ENCODE results near the gene PASK.

PASK gene

DNA sequence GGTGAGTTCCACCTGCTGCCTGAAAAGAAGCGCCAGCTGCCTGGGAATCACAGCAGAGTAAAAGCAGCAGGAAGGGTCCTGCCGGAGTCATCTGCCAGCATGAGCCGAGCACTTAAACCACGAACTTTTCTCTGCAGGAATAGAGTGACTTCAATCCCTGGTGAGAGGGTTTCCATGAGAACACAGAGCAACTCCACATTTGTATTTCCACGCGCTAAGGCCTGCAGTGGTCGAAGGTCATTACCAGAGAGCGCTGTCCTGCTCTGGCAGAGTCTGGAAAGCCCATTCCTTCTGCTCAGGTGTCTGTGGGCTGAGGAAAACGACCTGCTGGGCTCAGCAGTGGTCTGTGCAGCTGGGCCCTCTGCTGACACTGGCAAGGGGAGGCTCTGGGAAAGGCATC lies 6.7 kb downstream of the PASK start:
- DNase-seq = no peak

DNA sequence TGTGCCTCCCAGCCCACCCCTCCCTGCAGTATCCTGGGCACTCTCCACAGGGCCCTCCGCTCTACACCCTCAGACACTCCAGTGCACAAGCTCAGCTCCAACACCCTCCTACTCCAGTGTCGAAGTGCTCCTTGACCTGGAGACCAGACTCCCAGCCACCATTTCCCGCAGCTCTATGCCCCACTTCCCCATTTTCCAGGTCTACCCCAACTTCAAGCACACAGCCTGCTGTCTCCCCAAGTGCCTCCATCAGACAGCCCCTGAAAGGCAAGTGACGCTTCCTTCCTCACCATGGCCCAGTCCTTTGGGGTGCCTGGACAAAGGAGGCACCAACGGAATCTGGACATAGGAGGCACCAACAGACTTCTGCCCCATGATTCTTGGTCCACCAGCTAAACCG lies 7.2 kb downstream of the PASK start:
- DNase-seq = no peak

DNA sequence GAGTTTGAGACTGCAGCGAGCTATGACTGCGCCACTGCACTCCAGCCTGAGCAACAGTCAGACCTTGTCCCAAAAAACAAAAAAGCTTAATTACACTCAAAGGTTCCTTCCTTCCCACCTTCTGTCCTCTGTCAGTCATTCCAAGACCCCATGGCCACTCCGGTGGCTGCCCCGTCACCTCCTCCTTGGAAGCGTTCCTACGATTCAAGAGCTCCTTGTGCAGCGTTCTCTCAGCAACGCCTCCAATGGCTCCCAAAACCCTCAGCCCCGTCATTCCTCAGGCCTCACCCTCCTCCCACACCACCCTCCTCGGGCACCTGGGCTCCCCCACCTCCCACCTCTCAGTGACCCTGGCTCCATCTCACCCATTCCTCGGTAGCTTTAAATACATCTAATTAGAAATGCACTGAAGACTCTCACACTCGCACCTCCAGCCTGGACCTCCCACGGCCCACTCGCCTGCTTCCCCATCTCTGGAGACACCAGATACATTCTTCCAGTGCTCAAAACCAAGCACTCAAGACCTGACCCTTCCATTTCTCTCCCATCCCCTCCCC lies 8.0 kb downstream of the PASK start:
- DNase-seq = no peak

DNA sequence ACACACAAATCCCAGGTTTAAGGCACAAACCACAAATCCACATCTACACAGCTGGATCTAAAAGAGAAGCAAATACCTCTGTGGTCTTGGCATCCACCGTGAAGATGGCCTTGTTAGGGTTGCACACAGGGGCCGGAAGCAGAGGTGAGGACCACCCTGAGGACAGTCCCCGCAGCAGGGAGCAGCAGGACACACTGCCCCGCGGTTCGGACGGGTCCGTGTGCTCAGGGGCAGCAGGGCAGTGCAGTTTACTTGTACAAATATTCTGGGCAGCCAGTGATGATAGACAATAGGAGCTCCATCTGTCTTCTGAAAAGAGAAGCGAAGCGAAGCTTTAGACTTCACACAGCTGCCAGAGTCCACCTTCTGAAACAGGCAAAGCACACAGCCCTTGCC lies 8.8 kb downstream of the PASK start:
- DNase-seq = no peak

DNA sequence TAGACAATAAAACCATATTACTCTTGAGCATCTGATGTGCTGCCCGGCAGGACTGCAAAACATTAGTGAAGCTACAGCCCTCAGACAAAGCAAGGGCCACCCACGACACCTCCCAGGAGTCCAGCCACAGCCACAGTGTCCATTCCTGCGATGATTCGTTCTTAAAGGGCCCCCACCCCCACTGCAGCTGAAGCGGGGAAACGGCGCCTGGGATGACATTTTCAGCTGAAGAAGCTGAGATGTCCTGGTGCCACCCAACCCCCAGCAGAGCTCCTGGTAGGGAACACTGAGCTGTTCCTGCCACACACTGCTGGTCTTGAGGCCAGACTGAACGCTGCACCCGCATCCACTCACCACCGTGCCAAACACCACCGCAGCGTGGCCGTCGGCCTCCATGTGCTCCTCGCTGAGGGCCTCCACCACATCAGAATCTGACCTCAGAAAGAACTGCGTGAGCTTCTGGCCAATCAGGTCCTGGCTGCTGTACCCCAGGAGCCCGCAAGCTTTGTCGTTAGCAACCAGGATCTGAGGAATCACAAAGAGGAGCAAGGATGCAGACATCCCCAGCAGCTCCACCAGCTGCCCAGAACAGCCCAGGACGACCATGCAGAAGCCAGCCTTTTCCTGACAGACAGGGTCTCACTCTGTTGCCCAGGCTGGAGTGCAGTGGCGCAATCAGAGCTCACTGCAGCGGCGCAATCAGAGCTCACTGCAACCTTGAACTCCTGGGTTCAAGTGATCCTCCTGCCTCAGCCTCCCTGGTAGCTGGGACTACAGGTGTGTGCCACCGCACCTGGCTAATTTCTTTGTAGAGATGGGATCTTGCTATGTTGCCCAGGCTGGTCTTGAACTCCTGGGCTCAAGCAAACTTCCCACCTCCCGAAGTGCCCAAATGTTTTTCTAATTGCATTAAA lies 9.5 kb downstream of the PASK start:
- DNase-seq = no peak

DNA sequence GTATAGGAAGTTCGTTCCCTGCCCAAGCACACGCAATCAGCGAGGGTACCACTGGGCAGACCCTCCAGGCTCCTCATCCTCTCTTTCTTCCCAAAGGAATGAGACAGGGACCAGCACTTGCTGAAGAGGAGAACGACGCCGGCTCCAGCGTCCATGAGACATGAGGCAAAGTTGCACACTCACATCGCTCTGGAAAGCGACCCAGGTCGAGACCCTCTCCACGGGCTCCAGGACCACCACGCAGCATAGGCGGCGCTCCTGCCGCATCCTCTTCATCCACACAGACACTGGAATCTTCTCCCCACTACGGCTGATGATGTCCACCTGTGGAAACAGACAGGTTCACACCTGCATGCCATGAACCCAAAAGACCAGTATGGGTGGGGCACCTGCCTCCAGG lies 10.8 kb downstream of the PASK start:
- no peak for DNase-seq

DNA sequence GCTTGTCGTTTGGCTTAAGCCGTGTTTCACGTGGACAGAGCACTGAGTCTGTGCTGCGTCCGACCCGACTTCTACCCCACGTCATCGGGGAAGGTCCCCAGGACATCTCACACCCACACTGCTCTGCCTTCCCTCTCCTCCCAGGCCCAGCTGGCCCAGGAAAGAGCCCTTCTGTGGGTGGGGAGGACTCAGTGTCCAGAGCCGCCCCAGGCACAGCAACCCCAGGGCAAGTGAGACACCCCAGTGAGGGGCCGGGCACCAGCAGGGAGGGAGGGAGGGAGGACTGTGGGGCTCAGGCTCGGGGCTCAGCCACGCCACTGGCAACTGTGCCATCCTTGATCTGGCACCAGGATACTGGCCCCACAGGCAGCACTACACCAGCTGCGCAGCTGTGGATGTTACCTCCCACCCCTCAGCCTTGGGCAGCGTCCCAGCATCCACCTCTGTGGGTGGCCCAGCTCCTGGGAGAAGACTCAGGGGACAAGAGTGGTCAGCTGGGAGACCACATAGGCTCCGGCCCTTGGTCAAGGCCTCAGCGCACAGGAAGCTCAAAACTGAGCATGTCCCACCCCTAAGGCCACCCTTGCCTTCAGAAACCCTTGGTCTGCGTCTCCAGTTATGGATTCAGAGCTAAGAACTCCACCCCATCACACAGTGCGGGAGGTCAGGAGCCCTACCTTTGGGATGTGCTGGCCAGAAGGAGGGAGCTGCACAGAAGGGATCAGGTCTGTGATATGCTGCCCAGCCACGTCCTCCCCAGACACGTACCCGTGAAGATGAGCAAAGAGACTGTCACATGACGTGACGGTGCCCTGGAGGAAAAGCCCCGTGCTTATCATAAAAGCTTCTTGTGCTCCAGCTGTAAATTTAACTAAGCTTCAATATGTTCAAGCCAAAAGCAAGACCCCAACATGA lies 11.7 kb downstream of the PASK start:
- no peak for DNase-seq

DNA sequence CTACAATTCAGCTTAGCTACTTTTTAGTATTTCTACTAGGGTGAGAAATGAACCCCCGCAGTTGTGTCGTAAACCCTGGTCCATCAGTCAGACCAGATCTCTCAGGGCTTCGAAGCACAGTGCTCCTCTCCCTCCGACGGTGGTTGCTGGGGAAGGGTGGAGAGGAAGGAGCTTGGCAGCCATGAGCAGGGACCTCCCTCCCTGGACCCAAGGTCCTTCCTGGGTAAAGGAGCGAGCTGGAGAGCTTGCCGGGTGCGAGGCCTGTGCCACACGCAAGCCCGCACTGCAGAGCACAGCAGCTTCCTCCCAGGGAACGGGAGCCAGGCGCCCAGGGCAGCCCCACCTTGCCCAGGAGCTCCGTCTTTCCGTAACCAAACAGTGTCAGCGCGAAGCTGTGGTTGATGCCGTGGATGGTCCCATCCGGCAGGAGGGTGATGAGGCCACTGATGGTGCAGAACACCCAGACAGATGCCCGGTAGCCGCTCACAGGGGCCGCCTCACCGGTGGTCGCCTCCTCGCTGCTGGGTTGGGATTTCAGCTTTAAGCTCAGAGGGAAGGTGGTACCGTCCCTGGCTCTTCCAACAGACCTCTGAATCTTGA lies 12.5 kb downstream of the PASK start:
- no peak for DNase-seq

DNA sequence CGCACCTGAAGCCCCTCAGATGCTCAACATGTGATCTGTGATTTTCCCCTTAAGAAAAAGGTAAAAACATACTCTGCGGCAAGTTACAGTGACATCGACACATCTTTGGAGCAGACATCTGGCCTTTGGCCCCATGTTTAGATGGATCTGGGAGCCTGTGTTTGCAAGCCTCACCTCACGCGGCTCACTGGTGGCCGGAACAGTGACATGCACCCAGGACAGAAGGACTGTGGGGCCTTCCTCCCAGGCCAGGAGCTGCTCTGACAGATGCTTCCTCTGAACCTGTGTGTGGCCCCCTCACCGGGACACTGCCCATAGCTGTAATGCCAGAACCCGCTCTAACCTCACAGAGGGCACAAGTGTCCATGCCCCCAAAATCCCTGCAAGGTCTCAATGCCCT lies 13.1 kb downstream of the PASK start:
- no peak for DNase-seq

DNA sequence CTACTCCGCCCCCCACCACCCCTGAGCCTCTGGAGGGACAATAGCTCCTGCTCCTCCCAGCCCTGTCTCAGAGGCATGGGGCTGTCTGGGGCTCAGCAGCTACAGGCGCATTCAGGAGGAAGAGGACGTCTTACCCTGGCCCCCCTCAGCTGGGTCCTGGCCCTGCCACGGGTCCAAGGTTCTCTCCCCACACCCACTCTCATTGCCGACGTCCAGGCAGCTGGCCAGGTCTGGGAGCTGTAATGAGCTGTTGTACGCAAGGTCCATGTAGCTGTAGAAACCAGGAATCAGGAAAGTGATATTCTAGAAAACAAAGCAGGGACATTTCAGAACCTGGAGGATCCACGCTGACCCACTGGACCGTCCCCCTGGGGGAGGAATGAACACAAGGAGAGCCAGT lies 13.5 kb downstream of the PASK start:
- DNase-seq = no peak

DNA sequence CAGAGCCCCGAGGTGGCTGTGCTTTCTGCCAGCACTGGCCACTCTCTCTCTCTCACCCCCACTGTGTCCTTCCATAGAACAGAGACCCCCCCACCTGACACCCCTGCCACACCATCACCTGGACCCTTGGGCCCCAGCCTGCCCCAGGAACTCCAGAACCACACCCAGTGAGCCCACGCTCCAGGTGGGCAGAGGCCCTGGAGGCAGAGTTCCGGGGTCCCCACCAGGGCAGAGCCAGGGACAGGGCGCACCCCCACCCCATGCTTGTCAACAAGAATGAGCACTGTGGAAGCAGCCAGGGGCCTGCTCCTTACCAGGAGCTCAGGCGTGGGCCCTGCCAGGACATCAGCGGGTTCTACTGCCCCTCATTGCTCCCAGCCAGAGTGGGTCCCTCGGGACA lies 14.6 kb downstream of the PASK start:
- no peak for DNase-seq

DNA sequence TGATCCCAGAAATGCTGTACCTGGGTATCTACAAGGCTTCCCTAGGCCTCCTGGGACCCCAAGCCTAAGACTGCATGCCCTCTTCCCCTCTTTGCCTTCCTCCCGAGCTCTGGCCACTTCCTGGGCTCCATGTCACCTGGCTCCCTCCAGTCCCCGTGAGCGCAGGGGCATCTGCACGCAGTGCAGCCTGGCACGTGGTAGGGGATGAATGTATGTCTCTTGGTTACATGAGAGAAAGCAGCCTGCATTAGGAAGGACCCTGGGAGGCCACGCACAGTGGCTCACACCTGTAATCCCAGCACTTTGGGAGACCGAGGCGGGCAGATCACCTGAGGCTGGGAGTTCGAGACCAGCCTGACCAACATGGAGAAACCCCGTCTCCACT lies 15.8 kb downstream of the PASK start:
- DNase-seq = no peak

DNA sequence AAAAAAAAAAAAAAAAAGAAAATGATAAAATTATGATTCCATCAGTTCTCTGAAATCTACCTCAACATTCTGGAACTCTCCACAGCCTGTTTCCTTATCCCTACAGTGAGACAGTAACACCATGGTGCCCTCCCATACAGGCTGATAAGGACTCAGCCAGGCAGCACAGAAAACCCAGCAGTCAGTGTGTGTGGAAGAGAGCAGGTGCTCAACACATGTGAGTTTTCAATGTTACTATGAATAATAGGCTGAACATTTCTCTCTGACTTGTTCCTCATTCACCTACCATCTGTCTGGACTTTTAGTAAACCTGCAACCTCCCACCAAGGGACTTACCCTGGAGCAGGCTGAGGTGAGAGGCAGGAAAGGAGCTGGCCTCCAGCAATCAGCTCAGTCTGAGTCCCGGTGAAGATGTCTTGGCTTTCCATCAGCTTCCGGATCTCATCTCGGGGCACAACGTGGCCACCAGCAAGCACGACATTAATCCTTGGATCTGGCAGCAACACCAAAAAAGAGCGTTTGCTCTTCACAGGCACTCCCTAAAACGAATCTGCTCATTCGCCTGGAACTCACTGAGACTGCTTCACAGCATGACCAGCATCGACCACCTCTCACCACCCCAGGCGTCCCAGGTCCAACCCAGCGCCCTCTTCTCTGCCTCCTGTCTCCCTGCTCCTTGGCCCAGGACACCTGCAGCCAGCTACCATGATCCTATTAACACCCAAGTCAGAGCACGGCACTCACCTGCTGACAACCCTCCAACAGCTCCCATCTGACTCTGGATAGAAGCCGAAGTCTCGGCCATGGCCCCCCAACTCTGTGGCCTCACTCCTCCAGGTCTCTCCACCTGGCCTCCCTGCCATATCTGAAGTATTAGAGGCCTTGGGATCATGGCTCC lies 16.5 kb downstream of the PASK start:
- DNase-seq = no peak

DNA sequence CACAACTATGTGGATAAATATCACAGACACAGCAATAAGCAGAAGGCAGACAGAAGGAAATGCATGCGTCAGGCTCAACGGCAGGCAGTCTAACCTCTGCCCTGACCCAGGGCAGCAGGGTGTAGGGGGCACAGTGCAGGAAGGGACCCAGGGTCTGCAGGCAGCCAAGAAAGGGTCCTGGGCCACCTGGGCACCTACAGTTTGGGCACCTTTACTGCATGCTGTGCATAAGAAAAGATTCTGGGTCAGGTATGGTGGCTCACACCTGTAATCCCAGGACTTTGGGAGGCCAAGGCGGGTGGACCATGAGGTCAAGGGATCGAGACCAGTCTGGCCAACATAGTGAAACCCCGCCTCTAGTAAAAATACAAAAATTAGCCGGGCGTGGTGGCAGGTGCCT lies 17.7 kb downstream of the PASK start:
- no peak for DNase-seq

DNA sequence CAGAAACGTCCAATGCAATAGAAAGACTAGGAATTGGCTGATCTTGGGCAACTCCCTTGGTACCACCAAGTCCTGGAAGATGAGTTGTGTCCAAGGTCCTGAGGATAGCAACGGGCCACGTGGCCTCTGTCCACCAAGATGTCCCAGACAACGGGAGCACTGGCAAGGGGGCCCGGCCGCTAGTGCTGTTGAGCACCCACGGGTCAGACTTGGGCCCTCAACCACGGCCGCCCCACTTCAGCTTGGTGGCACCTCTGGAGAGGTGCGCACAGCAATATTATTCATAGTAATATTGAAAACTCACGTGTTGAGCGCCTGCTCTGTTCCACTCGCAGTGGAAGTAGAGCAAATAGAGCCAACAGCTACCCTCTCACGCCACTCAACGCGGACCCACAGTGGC lies 19.0 kb downstream of the PASK start:
- DNase-seq = no peak

DNA sequence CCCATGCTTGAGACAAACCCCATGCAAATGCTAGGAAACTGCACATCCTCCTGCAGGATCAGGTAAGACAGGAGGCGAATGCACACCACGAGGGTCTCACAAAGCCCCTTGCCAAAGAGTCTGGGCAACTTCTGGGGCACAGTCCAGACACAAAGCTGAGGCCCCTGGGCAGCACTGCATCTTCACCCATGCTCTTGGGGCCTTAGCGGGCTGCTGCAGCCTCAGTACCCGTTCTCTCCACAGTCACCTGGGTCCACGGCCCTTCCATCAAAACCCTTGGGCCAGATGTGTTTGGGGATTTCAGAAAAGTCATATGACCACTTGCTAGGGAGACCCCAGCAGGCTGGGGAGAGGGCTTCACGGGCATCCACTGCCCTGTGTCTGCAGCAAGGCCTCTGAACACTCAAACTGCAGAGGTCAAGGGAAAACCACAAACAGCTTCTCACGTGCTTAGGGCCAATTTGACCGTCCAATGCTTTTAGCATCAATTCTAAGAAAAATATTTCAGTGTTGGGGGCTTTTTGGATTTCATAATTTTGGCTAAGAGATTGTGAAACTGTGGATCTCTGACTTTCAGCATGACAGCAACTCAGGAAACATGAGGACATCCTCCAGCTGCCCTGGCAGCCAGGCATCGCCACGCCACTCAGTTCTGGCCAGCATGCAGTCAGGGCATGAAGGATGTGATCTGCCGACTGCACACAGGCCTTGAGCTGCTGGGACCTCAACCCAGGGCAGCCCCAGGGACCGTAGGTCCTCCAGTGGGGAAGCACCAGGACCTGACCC lies 20.0 kb downstream of the PASK start:
- no peak for DNase-seq

DNA sequence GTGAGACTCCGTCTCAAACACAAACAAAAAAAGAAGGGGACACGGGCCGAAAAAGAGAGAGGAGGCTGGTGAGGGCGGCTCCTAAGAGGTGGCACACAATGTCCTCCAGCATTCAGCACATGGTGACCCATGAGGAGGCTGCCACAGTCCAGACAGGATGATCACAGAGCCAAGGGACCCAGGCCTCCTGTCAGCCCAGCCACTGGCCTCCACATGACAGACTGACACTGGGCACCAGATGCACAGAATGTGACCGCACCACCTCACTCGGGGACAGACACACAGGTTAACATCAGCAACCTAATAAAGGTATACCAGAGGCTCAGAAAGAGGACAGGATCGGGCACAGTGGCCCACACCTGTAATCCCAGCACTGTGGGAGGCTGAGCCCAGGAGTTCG lies 21.0 kb downstream of the PASK start:
- DNase-seq = no peak

DNA sequence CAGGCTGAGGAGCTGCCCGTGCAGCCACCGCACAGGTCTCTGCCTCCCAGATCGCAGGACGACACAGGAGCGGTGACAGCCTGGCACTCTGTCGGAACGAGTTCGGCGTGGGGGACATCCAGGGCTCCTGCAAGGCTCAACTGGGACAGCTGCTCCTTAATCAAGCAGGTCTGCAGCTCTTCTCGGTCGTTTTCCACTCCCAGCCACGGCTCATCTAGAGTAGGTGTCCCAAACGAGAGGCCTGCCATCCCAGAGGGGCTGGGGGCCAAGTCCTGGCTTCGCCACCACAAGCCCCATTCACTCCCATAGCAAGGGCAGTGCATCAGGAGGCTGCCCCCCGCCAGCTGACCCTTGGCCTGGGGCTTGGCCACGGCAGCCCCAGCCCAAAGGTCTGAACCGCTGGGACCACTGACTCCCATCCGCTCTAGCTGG lies 22.5 kb downstream of the PASK start:
- DNase-seq = no peak

DNA sequence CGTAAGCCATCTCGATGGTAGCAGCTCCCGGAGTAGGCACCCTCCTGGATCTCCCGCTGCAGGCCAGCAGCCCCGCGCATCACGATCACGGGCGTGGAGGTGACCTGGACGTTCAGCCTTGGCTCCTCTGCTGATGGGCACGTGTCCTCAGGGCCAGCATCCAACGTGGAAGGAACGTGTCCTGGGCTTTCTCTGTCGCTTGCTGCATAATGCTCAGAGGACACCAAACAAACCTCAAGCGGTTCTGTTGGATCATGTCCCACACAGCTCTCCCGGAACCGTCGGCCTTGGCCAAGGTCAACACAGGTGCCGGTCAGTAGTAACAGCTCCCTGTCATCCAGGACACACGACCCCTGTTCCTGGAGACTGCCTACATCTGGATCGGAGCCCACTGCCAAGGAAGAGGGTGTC lies 23.1 kb downstream of the PASK start:
- DNase-seq = no peak

DNA sequence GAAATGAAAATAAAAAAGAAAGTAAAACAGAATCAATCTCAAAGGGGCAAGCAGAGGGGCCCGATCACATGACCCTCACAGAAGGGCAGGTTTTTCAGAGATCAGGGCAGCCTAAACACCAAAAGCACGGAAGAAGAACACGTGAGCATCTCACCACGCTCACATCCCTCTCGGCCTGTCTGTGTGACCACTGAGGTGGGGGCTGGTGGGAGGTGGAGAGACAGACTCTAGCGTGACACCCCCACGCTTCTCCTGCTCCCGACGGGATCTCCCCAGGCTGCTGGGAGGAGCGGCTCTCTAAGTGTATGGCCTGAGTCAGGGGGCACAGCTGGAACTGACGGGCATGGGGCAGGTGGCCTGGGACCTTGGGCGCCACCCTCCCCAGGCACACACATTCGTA lies 23.6 kb downstream of the PASK start:
- DNase-seq = no peak

DNA sequence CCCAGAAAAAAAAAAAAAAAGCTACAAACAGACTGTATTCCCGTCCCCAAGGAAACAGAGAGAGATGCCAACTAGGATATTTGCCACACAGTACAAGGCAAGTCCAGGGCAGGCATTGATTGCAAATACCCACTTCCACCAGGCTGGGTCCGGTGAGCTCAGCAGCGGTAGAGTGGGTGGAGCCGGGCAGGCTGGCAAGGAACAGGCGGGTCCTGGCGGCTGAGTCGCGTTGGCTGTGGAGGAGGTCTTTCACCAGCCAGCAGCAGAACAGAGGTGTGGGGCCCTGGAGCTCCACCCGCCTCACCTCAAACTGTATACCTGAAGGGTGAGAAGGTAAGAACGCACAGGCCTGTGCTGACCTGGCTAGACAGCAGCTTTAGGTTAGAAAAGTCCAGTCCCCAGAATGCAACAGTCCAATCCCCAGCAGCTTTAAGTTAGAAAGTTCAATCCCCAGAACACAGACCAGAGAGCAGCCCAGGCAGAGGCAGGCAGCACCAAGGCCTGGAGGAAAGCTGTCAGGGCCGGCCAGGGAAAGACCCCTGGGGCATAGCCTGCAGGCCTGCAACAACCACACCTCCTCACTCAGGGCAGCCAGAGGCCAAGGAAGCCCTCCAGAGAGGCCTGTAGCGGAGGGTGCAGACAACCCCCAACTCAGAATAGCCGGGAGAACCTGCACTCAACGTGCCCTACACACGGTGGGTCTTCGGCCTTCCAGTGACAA lies 25.3 kb downstream of the PASK start:
- DNase-seq = no peak

Data from retina (tissue), 1 donor.